Effector memory CD4-positive, alpha-beta T cell (primary cell): Measurements from ENCODE around the gene LRMDA.

Source experiments
- DNase-seq, 3 donors: peaks; one replicate each; pipeline ENCODE4 v3.0.0-alpha.2; 2020
- H3K27ac ChIP-seq: 2 replicates; pipeline ENCODE4 v1.7.0; 2013; ENCODE audit warnings: mild to moderate bottlenecking, low read length, moderate library complexity; ENCODE audit not compliant: insufficient read depth, poor library complexity, severe bottlenecking
- H3K27me3 ChIP-seq: replicated peaks from 2 replicates; pipeline ENCODE4 v1.7.0; 2013; ENCODE audit warnings: mild to moderate bottlenecking, low read length; ENCODE audit not compliant: insufficient read depth, control insufficient read depth, poor library complexity, severe bottlenecking
- H3K36me3 ChIP-seq: 2 replicates; pipeline ENCODE4 v1.7.0; 2013; ENCODE audit warnings: mild to moderate bottlenecking, low read length, moderate library complexity; ENCODE audit not compliant: control insufficient read depth, insufficient read depth
- H3K4me1 ChIP-seq: 2 replicates; pipeline ENCODE4 v1.7.0; 2013; ENCODE audit warnings: low read length, mild to moderate bottlenecking; ENCODE audit not compliant: control insufficient read depth, insufficient read depth, poor library complexity, severe bottlenecking
- H3K4me3 ChIP-seq: 2 replicates; pipeline ENCODE4 v1.7.0; 2013; ENCODE audit warnings: low read length, low read depth, mild to moderate bottlenecking; ENCODE audit not compliant: insufficient read depth, poor library complexity, severe bottlenecking
- H3K9me3 ChIP-seq: 2 replicates; pipeline ENCODE4 v1.7.0; 2013; ENCODE audit warnings: mild to moderate bottlenecking, low read length, moderate library complexity; ENCODE audit not compliant: control insufficient read depth

The LRMDA gene

DNA sequence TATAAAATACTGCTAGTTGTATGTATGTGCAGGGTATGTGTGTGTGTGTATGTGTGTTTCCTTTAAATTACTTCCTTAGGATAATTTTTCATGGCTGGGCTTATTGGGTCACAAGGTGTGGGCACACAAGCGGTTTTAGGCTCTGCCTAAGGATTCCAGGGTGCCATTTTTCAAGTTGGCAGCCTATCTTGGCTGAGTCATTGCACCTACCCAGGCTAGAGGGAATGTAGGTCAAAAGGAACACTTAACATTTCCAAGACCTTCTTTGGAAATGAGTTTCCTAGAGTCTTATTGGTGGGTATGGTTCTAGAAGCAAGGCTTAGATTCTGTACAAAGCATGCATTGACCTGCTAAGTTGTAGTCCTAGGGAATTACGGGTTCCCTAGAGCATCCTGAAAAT is 642.1 kb downstream of the LRMDA start:
- H3K4me3 ChIP-seq, result no peak overlapping the region
- H3K9me3 ChIP-seq, result no peaks in the 10 kb centered on the region
- no peak overlapping the region for H3K27ac ChIP-seq
- DNase-seq, result no peak
- no peaks in the 10 kb centered on the region for H3K36me3 ChIP-seq
- no peaks in the 10 kb centered on the region for H3K27me3 ChIP-seq
- no peaks in the 10 kb centered on the region for H3K4me1 ChIP-seq

DNA sequence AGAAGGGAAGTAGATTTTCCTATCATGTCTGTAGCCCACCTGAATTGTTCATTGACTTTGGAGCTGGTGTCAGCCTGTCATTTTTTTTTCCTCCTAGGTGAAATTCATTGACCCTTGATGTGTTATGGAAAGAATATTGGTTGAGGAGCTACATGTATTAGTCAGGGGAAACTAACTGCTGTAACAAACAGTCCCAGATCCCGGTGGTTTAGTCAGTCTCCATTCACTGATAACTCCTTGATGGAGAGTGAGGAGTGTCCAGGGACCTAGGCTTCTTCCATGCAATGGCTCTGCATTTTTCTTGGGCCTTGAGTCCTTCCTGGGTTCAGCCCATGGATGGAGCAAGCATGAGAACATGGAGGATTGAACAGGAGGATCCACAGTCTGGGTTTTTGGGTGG is 643.2 kb downstream of the LRMDA start:
- H3K4me1 ChIP-seq, result no peaks in the 10 kb centered on the region
- no peak overlapping the region for H3K4me3 ChIP-seq
- H3K27me3 ChIP-seq, result no peaks in the 10 kb centered on the region
- H3K27ac ChIP-seq, result no peak overlapping the region
- no peak for DNase-seq
- H3K9me3 ChIP-seq, result no peaks in the 10 kb centered on the region
- H3K36me3 ChIP-seq, result no peaks in the 10 kb centered on the region

DNA sequence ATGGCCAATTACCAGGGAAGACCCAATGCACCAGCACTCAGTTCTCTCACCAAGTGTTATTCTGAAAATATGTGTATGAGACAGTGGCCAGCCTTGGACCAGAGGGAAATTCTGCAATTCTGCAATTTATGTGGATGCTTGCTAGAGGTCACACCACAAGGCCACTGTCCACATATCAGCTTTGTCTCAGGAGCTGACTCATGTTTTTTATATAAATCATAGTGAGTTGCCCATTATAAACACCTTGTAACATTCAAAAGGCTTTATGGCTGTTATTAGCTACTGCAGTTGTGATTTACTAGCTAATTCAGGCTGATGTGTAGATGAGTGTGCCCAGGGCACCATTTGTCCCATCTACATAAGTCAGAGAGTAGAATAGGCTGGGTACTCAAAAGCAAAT is 649.0 kb downstream of the LRMDA start:
- Histone ChIP-seq H3K27ac (no peak overlapping the region), H3K36me3 (no peaks in the 10 kb centered on the region), H3K4me3 (no peak overlapping the region), H3K27me3 (no peaks in the 10 kb centered on the region), H3K9me3 (no peaks in the 10 kb centered on the region), H3K4me1 (no peaks in the 10 kb centered on the region)
- DNase-seq, result no peak

DNA sequence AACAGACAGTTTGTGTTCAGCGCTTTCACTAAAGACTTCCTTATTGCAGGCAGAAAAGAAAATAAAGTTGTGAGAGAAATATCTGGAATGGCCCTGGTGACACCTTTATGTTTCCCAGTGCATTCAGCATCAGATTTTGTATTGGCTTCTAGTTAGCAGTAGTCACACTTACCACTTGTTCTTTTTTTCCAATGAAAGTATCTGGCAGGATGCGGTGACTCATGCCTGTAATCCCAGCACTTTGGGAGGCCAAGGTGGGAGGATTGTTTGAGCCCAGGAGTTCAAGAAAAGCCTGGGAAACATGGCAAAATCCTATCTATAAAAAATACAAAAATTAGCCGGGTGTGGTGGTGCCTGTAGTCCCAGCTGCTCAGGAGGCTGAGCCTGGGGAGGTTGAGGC is 649.6 kb downstream of the LRMDA start:
- no peak for DNase-seq
- no peaks in the 10 kb centered on the region for H3K36me3 ChIP-seq
- H3K27me3 ChIP-seq, result no peaks in the 10 kb centered on the region
- no peaks in the 10 kb centered on the region for H3K4me1 ChIP-seq
- no peak overlapping the region for H3K4me3 ChIP-seq
- no peak overlapping the region for H3K27ac ChIP-seq
- H3K9me3 ChIP-seq, result no peaks in the 10 kb centered on the region

DNA sequence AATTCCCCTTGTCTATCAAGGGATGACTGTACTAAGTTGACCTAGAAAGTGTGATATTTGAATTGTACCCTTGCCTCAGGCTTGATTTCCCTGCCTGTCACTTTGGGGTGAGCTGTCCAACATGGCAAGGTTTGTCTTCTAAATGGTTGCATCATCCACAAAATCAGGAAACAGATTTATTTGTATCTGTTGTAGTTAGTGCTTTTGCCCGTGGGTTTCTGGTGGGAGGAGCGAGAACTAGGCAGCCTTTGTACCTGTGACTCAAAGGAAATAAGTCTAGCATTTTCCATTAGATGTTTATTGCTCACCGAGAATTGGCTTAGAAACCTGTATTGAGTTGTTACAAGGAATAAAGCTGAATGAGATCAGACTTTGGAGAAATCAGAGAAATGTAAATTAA is 650.8 kb downstream of the LRMDA start:
- no peaks in the 10 kb centered on the region for H3K9me3 ChIP-seq
- no peak for DNase-seq
- H3K27ac ChIP-seq, result no peak overlapping the region
- H3K4me1 ChIP-seq, result no peaks in the 10 kb centered on the region
- H3K36me3 ChIP-seq, result no peaks in the 10 kb centered on the region
- H3K4me3 ChIP-seq, result no peak overlapping the region
- no peaks in the 10 kb centered on the region for H3K27me3 ChIP-seq

DNA sequence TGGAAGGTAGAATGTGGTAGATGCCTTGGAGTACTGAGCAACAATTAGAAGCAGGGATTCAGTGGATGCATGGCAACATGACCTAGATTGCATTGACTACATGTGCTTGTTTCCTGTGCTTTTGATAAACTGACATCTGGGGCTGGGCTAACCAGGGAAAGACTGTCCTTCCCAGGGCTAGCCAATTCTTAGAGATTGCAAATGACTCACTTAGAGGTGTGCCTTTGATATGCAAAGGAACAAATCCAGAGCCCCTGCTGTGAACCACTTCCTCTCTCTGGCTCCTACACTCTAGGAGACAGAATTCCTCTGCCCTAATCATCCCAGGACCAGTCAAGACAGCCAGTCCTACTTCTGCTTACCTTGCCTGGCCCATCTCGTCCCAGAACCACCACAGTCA is 651.5 kb downstream of the LRMDA start:
- Histone ChIP-seq H3K4me1 (no peaks in the 10 kb centered on the region), H3K4me3 (no peak overlapping the region), H3K9me3 (no peaks in the 10 kb centered on the region), H3K27me3 (no peaks in the 10 kb centered on the region), H3K36me3 (no peaks in the 10 kb centered on the region), H3K27ac (no peak overlapping the region)
- no peak for DNase-seq

DNA sequence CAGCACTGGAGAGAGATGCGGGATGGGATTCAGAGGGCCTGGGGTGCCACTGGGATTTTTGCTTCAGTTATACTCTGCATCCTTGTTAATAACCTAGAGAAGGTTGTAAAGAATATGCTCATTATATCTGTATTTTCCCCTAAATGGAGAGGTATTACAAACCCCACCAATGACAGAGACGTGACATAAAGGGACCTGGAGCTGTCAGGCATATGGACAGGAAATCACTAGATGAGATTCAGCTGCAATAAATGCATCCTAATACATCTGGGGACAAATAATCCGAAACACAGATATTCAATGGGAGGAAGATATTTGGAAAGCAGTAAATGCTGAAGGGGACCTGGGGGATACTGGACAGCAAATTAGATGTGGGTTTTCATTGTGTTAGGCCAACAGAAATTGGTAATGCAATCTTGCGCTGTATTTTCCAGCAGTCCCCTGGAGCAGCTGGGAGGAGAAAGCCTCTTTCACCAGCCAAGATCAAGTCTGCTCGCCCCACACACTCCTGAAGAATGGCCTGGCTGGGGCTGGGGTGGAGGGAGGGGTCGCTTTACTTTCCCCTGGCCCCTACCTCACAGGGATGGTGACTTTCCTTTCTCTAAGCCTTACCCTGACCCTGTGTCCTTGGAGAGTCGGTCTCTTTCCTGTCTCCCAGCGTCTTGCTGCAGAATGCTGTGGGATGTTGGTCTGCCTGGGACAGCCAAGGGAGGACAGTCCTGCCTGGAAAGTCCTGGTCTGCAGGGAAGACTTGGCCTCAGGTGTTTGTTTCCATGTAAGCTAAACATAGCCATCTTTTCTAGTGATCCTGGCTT is 653.8 kb downstream of the LRMDA start:
- Histone ChIP-seq H3K36me3 (no peaks in the 10 kb centered on the region), H3K4me3 (no peak overlapping the region), H3K27me3 (no peaks in the 10 kb centered on the region), H3K4me1 (no peaks in the 10 kb centered on the region), H3K9me3 (no peaks in the 10 kb centered on the region), H3K27ac (no peak overlapping the region)
- no peak for DNase-seq

DNA sequence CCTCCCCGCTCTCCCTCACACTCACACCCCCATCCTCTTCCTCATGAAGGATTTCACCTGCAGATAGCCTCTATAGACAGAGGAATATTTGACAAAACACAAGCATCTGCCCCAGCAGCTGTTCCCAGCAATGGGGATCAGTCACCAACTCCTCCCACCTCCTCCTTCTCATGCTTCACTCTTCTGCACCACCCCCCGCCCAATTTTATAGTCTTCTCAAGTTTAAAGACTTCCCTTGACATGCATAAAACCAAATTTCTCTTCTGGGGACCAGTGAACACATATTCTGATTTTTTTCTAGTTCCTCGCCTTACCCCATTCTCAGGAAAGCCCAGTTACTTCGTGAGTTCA is 654.4 kb downstream of the LRMDA start:
- H3K27ac ChIP-seq, result no peak overlapping the region
- no peak overlapping the region for H3K4me3 ChIP-seq
- no peaks in the 10 kb centered on the region for H3K36me3 ChIP-seq
- H3K4me1 ChIP-seq, result no peaks in the 10 kb centered on the region
- H3K9me3 ChIP-seq, result no peaks in the 10 kb centered on the region
- no peaks in the 10 kb centered on the region for H3K27me3 ChIP-seq
- no peak for DNase-seq

DNA sequence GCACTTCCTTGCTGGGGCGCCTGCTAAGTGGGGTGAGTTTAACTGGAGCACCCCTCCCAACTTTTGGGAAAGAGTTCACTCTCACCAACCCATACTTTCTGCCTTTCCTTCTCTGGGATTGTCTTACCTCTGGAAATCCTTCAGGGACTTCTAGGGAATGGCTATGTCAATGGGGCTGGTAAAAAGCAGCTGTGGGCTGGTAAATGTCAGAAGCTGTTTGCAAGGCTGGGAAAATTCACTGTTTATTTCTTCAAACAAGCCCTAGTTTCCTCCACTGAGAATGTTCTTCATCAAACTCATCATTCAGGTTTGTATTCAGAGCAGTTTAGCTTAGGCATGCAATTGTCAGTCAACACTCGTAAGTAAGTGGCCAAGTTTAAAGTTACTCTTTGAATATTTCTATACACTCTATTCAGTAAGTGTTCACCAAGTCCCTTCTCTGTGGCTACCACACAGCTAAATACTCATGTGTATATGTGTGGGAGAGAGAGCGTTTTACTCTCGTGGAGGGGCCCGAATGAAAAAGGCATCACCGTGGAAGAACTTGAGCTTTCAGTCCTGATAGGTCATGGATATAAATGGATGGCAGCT is 654.8 kb downstream of the LRMDA start:
- no peak for DNase-seq
- Histone ChIP-seq H3K4me3 (no peak overlapping the region), H3K27ac (no peak overlapping the region), H3K36me3 (no peaks in the 10 kb centered on the region), H3K4me1 (no peaks in the 10 kb centered on the region), H3K27me3 (no peaks in the 10 kb centered on the region), H3K9me3 (no peaks in the 10 kb centered on the region)

DNA sequence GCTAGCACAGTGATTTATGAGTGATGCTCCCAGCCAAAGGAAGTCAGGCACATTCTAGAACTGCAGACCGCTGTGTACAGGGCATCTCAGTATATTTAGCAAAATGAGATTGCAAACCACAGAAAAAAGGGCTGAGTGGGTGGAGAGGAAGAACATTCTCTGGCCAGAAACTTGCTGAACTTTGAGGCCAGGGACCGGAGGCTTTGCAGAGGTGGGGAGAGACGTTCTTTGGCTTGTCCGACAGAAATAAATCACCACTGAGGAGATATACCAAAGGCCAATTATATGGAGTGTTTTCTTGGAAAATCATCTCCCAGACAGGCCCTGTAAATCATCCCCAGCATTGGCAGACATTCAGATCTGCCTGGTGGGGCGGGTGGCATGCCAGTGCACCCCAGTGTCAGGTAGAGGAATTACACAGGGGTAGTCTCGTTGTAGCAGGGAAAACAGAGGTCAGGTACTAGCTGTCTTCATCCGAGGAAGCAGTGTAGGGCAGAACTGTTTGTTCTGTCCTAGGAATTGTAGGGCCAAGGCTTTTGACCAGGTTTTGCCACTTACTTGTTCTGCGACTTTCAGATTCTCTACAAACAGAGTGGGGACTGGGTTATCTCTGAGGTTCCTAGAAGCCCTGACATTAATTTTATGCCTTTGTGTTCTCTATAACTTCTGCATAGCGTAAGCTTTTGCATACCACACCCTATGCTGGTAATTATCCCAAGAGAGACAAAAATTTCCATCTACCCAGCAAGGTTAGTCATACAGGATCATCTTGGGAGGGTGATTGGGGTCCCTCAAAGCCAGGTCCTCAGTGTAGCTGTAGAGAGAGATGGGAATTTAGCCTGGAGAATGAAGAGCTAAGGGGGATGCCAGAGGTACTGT is 655.6 kb downstream of the LRMDA start:
- no peak overlapping the region for H3K27ac ChIP-seq
- no peak overlapping the region for H3K4me3 ChIP-seq

More for the DNA sequence above, 655.6 kb downstream of the LRMDA start:
- Histone ChIP-seq H3K9me3 (no peaks in the 10 kb centered on the region), H3K4me1 (no peaks in the 10 kb centered on the region), H3K27me3 (no peaks in the 10 kb centered on the region), H3K36me3 (no peaks in the 10 kb centered on the region)
- DNase-seq, result no peak
